GM18508 (cell line): Measurements from ENCODE around the gene AOPEP.

Experiments
- ATAC-seq: cut with Tn5 transposase; IDR thresholded peaks from one replicate; pipeline ENCODE4 v1.9.1; 2021; ENCODE audit warnings: moderate number of reproducible peaks; ENCODE audit not compliant: insufficient read depth, unreplicated experiment

AOPEP gene

GRCh38 chr9:94907264-94907936, 180.9 kb downstream of the AOPEP start:
- ATAC-seq = no peak

GRCh38 chr9:94908011-94908563, 181.6 kb downstream of the AOPEP start:
- no peak for ATAC-seq

DNA sequence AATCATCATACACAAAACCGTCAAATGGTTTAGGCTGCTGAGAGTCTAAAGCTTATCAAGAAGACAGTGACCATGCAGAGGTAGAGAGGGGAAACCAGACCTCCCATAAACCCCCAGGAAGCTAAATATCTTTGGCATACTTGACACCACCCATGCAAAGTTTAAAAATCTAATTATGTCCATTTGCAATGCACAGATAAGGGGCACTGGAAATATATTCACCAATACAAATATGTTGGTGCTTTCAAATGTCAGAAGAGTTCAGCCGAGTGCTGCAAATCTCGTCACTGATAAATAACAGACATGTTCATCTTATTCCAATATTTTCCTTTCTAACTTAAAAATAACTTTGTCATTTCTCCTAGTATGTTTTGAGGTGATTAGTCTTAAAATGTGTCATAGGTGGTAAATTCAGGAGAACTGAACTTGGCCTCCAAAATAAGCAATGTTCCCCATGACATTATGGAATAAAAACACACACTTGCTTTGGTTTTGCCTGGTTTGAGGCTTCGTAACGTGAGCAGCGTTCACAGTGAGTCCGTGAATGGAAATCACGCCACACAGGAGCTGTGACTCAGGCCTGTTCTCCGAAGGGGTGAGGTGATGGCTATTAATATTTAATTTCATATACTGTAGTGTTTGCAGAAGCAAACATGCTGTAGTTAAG, 182.2 kb downstream of the AOPEP start:
- ATAC-seq = no peak

GRCh38 chr9:94909250-94909894, 182.9 kb downstream of the AOPEP start:
- ATAC-seq = no peak

DNA sequence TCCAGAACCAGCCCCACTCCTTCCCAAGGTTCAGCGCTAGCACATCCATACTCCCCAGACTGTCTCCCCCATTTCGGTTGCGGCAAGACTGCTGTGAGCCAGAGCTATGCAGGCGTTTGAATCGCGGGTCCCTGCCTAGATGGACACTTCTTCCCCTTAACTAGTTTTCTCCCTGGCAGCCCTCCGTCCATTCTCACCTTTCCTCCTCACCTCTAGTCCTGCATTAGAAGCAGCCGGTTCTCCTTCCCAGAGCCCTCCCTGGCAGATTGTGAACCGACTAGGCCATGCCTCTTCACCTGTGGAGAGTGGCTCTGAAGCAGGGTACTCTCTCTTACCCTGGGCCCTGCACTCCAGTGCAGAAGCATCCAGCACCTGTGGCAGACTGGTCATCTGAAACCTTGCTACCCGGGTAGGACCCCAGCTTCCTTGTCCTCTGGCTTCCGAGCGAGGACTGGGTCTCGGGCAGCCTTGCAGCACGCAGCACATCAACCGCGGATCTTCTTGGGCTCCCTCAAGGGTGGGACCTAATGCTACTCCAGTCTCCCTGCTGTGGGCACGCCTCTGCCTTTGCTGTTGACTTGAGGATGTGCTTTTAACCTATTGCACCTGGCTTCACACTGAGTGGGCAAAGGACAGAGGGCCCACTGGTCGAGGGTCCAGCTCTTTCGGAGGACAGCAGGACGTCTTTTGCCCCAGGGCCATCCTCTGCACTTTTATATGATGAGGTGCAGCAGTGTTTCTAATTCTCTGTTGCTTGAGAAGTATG, 183.6 kb downstream of the AOPEP start:
- ATAC-seq = no peak

DNA sequence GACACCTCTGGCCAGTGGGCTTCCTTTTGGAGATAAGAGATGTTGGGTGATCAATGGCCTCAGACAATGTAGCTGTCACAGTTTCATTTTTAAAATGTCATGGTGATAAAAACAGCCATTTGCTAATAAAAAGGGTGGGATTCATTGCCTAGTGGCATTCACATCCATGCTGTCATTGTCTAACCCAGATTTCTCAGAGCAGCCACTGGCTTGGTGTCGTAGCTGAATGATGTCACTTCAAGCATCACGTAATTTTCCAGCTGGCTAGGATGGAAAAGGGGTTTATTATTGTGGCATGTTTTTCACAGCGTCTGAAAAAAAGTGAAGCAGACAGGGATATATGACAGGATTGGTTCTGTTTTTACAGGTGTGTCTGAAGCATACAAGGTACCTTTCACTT, 184.7 kb downstream of the AOPEP start:
- ATAC-seq = no peak

DNA sequence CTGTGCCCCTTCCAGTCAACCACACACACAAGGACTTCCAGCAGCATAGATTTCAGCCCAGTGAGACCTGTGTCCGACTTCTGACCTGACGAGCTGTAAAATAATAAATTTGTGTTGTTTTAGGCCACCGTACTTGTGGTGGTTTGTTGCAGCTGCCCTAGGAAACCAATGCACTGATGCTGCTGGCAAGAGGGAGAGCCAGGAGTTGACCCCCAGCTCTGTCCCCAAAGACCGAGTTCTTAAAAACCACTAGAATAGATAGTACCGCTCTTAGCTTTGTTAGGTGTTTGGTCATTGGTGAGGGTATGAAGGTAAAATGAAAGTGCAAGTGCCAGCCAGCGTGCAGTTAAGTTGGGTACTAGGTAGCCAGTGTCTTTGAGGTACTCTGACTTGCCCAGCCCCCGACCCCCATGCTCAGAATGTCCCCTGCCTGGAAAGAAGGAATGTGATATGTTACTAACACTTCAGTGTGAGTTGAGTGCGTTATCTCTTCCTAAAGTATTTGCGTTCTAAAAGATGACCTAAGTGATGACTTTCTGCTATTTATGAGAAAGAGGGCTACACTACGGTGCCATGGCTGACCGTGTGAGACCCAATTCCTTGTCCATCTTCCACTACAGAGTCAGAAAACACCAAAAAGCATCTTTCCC, 185.6 kb downstream of the AOPEP start:
- no peak for ATAC-seq

DNA sequence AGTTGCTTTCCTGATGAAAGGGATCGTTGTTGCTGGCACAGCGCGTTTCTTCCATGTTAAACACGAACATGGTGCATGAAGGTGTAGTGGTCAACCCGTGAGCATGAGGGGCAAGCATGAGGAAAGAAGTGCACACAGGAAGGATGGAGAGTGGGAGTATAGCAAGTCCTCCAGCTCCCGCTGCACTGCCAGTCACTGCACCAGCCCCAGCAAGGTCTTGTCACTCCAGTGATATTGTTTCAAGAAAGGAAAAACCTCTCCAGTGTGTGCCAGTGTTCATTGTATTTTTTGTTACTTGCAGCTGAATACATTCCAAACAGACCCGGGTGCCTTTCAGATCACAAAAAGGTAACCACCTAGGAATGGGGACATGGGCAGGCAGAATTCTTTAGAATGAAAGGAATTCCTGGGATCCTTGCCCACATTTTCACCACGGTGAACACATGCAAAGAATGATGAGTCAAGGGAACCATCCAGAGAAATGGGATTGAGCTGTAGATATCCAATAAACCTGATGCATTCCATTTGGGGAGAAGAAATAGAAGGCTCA, 186.3 kb downstream of the AOPEP start:
- ATAC-seq = no peak

GRCh38 chr9:94913550-94913949, 187.1 kb downstream of the AOPEP start:
- no peak for ATAC-seq

- no peak for ATAC-seq
Observed at GRCh38 chr9:94915476-94916450, 189.3 kb downstream of the AOPEP start.

DNA sequence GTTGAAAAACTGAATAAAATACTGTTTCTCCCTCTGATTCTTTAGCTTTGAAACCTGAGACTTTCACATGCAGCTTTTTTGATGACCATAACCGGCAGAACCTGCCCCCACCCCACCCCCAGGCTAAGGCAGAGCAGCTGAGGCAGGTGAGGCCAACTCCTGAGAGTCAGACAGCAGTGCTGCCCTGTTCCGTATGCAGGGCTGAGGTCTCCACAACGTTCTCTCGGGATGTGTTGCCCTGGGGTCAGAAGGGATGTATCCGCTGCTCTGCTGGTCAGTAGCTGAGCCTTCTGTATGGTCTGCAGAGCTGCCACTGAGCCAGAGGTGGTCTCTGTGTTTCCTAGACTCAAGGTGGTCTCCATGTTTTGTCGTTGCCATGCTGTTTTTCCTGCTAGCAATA, 190.5 kb downstream of the AOPEP start:
- no peak for ATAC-seq

- no peak for ATAC-seq
Observed at GRCh38 chr9:94918038-94918753, 191.7 kb downstream of the AOPEP start.

DNA sequence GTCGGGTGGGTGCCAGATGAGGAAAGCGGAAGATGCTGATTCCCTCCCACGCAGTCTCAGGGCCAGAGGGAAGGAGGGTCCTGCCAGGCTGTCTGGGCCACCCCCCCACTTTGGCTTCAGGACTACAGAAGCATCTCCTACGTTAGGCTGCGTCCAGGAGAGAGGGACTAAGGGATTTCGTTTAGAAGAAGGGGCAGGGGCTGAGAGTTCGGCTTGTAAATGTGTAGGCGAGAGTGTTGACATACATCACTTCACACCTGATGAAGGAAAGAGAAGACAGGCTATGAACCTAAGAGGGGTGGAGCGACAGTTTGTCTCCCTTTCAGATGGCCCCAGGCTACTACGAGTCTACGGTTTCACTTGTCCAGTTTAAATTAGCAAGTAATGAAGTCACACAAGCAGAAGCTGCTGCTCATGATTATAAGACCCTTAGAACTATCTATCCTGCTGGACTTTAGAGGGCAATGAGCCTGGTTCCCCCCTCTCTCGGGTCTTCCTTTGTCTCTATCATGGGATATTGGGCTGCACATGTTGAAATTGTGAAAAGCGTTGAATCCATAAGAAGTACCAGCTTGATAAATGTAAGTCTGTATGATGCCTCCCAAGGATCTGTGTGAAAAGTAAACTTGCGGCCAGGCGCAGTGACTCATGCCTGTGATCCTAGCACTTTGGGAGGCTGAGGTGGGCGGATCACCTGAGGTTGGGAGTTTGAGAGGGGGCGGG, 193.0 kb downstream of the AOPEP start:
- no peak for ATAC-seq

DNA sequence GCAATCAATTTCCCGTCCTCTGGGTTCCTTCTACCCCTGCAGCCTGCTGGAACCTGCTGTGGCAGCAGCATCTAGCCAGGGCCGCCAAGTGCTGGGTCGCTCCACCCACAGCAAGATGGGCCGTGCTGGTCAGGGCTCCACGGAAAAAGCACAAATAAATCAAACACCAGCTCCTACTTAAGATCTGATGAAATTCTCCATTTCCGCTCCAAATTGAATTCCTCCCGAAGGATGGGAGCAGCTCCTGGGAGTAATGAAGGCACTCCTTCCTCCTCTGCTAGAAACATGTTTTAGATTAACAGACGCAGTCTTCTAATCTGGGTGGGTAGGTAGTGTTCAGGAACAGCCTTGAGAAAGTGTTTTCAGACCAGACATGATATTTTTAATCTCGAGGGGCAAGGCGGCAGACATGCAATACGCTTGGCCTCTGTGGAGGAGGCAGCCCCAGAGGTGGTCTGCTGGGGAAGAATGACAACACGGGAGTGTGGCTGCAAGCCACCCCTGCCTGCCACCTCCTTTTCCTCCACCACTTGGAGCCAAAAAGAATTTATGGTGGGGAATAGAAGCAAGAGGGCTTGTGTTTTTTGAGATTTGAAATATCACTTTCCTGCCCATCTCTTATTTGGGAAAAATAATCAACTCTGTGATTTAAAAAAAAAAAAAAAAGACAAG, 194.1 kb downstream of the AOPEP start:
- ATAC-seq = no peak

GRCh38 chr9:94921092-94921471, 194.6 kb downstream of the AOPEP start:
- ATAC-seq = no peak

DNA sequence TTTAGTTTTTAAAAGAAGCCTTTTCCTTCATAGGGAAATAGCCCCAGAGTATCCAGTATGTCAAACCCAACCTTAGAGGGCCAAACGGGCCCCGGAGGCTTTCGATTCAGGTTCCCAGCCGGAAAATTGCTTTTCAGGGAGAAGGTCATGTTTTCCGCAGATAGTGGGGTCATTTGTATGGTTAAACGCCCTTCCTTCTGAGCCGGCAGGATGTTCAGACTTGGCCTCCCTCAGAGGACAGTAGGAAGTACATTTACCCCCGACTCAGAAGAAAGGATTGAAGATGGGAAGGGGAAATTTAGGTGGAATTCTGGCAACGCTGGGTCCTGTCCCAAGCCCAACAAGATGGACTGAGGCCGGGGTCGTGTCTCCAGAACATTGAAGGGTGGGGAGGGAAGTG, 195.2 kb downstream of the AOPEP start:
- ATAC-seq = no peak

DNA sequence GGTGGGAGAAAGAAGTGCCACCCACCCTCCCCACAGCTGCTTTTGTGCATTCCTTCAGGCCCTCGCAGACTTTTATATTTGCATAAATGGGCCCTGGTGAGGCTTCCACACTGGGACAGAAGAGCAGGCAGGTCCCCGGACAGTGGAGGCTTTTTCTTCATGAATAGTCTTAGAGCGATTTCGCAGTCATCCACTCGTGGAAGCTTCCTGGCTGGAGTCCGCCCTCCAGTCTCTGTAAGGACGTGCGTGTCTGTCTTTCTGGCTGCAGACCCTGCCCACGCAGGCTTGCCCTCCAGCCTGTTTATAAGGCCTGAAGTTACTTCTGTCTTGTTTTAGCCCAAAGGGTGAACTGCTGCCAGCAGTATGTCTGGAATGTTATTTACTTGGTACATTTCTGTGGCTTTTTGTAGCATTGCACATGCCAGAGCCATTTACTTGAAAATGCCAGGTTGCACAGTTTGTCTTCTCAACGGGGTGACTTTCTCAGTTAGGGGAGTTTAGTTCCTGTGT, 195.7 kb downstream of the AOPEP start:
- ATAC-seq = no peak
